Activated CD4-positive, CD25-positive, alpha-beta regulatory T cell (primary cell): Measurements from ENCODE around the gene TBC1D22A.
"Not testable (repeated sequence)": the region's sequence is repeated elsewhere in the genome, so short reads cannot be mapped to it uniquely, and the experiment has no call there.

Experiments used
- DNase-seq, 4 experiments: peaks; one replicate each; lab custom pipeline; 2025; lab: John Stamatoyannopoulos, UW

The TBC1D22A gene

DNA sequence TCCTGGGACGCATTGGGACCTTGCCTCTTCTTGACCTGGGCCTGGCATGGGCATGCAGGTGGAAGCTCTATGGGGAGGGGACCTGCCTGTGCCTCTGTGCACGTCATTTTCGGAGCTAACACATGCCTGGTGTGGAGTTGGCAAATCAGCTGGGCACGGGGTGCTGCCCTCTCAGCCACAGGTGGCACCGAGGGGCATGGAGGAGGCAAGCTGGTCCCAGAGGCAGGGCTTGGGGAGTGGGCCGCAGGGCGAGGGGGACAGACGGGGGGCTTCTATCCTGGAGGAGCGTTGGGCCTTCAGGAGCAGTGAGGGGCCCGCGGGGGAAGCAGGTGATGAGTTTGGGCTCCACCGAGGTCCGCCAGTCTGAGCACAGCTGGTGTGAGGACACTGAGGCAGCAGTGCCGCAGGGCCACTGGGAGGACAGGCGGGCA, 362.0 kb downstream of the TBC1D22A start:
- DNase-seq: no peak

- DNase-seq: no peak
Measured at GRCh38 chr22:47124961-47125360, 362.5 kb downstream of the TBC1D22A start.

- no peak for DNase-seq
Measured at GRCh38 chr22:47125603-47126002, 363.2 kb downstream of the TBC1D22A start.

- DNase-seq: no peak
Measured at GRCh38 chr22:47126344-47126811, 363.9 kb downstream of the TBC1D22A start.

DNA sequence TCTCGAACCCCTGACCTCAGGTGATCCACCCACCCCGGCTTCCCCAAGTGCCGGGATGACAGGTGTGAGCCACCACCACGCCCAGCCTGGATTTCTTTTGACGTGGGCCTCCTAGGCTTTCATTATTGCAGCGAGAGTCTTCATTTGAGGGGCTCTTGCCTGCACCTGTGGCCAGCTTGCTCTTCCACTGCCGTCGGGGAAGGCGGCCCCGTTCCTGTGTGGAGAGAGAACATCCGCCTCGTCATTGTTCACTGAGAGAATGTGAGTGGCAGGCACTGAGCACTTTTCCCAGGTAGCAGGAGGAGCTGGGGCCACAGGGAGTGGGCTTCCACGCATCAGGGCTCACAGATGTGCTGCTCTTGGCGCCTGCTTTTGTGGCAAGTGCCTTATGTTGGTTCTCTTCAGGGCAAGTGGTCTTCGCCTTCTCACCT, 365.0 kb downstream of the TBC1D22A start:
- no peak for DNase-seq

DNA sequence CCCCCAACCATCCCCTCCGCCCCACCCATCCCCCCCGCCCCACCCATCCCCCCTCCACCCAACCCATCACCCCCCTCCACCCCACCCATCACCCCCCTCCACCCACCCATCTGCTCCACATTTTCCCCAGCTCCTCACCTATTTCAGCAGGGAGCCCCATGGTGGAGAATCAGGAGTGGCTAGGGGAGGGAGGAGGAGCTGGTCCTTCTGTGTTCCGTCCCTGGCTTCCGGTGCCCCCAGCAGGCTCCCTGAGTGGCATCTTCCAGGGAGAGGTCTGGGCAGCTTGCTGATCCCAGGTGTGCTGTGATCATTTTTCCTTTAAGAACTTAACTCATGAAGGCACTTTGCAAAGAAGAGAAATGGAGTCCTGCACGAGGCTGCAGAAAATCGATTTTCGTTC, 365.8 kb downstream of the TBC1D22A start:
- no peak for DNase-seq

GRCh38 chr22:47128622-47129215, 366.3 kb downstream of the TBC1D22A start:
- no peak for DNase-seq

DNA sequence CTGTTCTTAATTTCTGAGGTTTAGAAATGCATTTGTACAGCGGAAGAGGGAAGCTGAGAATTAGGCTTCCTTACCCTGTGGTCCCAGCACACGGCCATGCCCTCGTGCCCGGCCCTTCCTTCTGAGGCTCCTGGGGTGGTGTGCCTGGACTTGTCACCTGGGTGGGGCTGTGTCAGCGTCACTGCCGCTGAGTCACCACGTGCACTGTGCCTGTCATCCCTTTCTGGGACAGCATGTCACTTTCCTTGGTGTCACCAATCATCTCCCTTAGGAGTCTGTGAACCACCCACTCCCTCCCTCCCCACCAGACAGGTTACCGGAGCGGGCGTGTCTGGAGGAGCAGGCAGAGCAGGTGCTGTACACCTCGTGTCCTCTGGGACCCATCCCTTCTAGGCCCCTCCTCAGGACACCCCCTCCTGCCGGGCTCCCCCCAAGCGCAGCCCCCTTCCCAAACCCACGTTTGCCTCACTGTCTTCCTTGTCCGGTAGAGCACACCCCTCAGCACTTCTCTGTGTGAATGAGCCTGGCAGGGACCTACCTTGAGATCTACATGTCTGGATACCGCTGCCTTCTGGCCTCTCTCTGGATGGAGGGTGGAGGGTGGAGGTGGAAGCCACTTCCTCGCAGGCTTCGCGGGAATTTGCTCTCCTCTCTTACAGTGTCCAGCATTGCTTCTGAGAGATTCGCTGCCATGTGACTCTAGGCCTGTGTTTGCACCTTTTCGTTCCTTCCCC, 367.6 kb downstream of the TBC1D22A start:
- DNase-seq: no peak

DNA sequence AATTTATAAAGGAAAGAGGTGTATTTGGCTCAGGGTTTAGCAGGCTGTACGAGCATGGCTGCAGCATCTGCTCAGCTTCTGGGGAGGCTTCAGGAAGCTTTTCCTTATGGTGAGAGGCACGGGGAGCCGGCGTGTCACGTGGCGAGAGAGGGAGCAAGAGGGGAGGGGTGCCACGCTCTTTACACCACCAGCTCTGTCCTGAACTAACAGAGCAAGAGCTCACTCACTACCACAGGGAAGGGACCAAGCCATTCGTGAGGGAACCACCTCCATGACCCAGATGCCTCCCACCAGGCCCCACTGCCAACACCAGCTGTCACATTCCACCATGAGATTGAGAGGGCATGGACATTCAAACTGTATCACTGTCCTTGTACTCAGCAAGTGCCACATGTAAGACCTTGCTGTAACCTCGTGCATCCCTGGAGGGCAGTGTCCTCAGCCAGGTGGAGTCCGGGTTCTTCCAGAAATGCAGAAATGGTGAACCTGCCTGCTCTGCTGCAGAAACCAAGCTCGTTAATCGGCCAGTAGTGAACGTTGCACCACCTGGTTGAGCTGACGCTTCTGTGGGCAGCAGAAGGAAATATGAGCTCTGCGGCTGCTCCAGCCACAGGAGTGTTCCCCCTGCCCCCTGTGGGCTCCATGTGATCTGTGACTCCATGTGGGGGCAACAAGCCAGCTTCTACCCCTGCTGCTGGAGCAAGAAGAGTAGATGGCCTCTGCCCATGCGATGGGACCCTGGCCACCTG, 368.6 kb downstream of the TBC1D22A start:
- no peak for DNase-seq

GRCh38 chr22:47131632-47132427, 369.4 kb downstream of the TBC1D22A start:
- DNase-seq: no peak

DNA sequence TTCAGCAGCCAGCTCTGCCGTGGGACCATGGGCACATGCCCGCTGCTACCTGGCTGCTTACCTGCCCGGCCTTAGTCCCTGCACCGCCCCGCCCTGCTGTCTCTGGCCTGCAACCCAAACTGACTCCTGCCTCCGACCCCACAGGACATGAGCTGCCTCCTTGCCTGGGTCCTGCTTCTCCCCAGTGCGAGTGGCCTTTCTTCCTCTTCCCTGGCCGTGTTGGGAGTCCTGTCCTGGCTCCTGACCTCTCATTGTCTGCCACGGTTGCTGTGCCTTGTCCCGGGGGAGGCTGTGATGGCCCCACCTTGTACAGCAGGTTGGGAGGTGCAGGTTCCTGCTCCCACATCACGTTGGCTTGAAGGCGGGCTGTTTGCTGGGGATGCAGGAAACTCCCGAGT, 370.0 kb downstream of the TBC1D22A start:
- no peak for DNase-seq

GRCh38 chr22:47133061-47133969, 370.9 kb downstream of the TBC1D22A start:
- no peak for DNase-seq

DNA sequence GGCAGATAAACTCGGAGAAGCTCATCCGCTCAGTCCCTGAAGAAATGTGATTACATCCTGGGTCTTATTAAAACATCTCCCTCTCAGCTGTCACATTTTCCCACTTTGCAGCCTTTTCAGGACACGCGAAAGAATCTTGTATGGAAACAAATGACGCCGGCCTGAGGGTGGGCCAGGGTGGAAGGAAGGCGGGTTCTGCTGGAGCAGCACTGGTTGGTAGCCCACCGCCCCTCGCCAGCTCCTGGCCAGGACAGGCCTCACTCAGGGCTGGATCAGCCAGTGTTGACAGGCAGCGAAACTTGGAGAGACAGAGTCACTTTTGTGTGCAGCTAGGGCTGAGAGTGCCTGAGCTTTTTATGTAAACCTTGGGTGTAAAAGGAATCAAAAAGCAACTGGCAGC, 371.8 kb downstream of the TBC1D22A start:
- no peak for DNase-seq

DNA sequence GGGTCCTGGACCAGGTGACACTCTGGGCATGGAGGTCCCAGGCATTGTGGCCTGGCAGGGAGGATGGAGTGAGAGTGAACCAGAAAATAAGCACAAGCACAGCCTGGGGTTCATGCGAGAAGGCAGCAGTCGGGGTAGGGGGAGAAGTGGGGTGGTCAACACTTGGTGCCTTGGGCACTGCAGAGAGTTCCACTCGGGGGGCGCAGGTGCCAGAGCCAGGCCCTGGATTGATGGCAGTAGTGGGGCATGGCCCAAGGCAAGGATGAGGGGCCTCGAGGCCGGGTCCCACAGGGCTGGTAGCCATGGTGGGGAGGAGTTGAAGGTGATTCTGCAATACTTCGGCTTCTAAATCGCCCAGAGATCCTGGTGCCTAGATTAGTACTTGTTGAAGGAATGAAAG, 372.9 kb downstream of the TBC1D22A start:
- no peak for DNase-seq

DNA sequence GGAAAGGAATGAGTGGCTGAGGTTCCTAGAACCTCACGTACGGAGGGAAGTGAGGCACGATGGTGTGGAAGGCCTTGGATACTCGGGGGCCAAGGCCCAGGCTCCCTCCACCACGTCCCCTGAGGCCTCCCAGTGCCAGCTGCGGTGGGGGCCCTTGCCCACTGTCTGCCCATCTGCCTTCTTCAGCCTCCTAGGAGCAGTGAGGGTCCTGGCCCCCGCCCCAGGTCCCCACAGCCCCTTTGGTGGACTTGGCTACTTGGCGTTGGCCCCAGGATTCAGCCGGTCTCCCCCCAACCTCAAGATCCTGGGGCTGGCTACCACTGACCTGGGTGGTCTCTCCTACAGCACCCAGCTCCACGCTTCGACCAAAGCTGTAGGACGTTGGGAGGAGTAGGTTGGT, 373.6 kb downstream of the TBC1D22A start:
- no peak for DNase-seq

GRCh38 chr22:47136671-47137070, 374.2 kb downstream of the TBC1D22A start:
- no peak for DNase-seq

- no peak for DNase-seq
Measured at GRCh38 chr22:47139013-47139789, 376.8 kb downstream of the TBC1D22A start.

- DNase-seq: no peak
Measured at GRCh38 chr22:47139790-47140119, 377.3 kb downstream of the TBC1D22A start.

DNA sequence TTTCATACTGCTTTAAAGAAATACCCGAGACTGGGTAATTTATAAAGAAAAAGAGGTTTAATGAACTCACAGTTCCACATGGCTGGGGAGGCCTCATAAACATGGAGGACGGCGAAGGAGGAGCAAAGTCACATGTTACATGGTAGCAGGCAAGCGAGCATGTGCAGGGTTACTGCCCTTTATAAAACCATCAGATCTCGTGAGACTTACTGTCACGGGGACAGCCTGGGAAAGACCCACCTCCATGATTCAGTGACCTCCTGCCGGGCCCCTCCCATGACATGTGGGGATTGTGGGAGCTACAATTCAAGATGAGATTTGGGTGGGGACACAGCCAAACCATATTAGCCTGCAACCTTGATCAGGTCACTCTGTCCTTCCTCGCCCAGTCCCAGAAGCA, 378.5 kb downstream of the TBC1D22A start:
- DNase-seq: not testable (repeated sequence)

GRCh38 chr22:47142427-47143046, 380.1 kb downstream of the TBC1D22A start:
- DNase-seq: no peak
